ACC112 (cell line): ENCODE data around the gene TCERG1L.
"Not testable (repeated sequence)": the region's sequence is repeated elsewhere in the genome, so short reads cannot be mapped to it uniquely, and the experiment has no call there.

Experiments
- H2AFZ ChIP-seq: fragments of 200-600 bp; sonication (generic); one replicate; pipeline ENCODE4 v1.6.0; 2017; ENCODE audit warnings: antibody characterized with exemption, low read length; ENCODE audit not compliant: unreplicated experiment
- H3K27ac ChIP-seq: fragments of 200-600 bp; sonication (generic); 2 replicates; pipeline ENCODE4 v1.5.1; 2014; ENCODE audit warnings: low read depth, mild to moderate bottlenecking, antibody characterized with exemption, low read length, moderate library complexity
- H3K27me3 ChIP-seq: fragments of 200-600 bp; sonication (generic); 2 replicates; pipeline ENCODE4 v1.6.1; 2014; ENCODE audit warnings: mild to moderate bottlenecking, antibody characterized with exemption, low read length, moderate library complexity, mixed read lengths; ENCODE audit not compliant: insufficient read depth
- H3K36me3 ChIP-seq: fragments of 200-600 bp; sonication (generic); 2 replicates; pipeline ENCODE4 v1.6.1; 2016; ENCODE audit warnings: mild to moderate bottlenecking, antibody characterized with exemption, low read length, moderate library complexity, mixed read lengths; ENCODE audit not compliant: insufficient read depth
- H3K4me1 ChIP-seq: fragments of 200-600 bp; sonication (generic); one replicate; pipeline ENCODE4 v1.6.1; 2016; ENCODE audit warnings: low read length, mixed read lengths; ENCODE audit not compliant: insufficient read depth, unreplicated experiment, control insufficient read depth
- H3K4me3 ChIP-seq: fragments of 200-600 bp; sonication (generic); 2 replicates; pipeline ENCODE4 v1.5.1; 2014; ENCODE audit warnings: mild to moderate bottlenecking, low read depth, low read length
- H3K79me2 ChIP-seq: fragments of 200-600 bp; sonication (generic); one replicate; pipeline ENCODE4 v1.6.0; 2016; ENCODE audit warnings: low read length; ENCODE audit not compliant: control insufficient read depth, unreplicated experiment, insufficient read depth

TCERG1L gene

DNA sequence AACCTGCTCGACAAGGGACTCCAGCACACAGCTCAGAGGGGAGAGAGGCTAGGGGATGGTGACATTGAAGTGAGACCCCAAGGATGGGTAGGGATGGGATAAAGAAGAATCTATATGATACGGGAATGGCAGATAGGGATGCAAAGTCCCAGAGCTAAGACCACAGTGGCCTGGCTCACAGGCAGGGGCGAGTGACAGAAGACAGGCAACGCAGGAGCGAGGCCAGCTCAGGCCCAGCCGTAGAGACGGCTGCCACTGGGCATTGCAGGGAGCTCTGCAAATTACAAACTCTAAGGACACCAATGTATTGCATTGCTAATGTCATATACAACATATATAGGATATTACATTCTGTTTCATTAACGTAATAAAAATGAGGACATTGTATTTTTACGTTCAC, 131.4 kb downstream of the TCERG1L start:
- Histone ChIP-seq H3K4me3 (no peak overlapping the region), H3K79me2 (no peaks in the 10 kb centered on the region), H3K4me1 (no peaks in the 10 kb centered on the region), H3K27me3 (no peaks in the 10 kb centered on the region), H3K36me3 (no peaks in the 10 kb centered on the region), H2AFZ (no peak overlapping the region), H3K27ac (no peak overlapping the region)

DNA sequence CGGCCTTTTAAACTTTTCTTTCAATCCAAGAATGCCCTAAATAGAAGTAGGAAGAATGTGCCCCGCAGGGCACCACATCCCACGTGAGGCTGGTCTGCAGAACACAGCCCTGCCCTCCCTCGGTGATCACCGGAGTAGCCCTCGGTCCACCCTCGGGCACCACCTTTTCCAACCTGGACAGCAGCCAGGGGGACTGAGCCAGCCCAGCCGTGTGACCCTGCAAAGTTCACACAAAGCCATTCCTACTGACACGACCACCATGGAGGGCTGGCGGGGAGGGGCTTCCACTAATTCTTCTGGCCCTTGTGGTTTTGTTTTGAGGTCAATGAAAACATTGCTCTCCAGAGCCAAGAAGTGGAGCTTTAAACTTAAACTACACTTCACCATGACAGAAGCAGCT, 132.2 kb downstream of the TCERG1L start:
- Histone ChIP-seq H3K4me3 (no peak overlapping the region), H3K79me2 (no peaks in the 10 kb centered on the region), H3K27me3 (no peaks in the 10 kb centered on the region), H2AFZ (no peak overlapping the region), H3K27ac (no peak overlapping the region), H3K36me3 (no peaks in the 10 kb centered on the region), H3K4me1 (no peaks in the 10 kb centered on the region)

DNA sequence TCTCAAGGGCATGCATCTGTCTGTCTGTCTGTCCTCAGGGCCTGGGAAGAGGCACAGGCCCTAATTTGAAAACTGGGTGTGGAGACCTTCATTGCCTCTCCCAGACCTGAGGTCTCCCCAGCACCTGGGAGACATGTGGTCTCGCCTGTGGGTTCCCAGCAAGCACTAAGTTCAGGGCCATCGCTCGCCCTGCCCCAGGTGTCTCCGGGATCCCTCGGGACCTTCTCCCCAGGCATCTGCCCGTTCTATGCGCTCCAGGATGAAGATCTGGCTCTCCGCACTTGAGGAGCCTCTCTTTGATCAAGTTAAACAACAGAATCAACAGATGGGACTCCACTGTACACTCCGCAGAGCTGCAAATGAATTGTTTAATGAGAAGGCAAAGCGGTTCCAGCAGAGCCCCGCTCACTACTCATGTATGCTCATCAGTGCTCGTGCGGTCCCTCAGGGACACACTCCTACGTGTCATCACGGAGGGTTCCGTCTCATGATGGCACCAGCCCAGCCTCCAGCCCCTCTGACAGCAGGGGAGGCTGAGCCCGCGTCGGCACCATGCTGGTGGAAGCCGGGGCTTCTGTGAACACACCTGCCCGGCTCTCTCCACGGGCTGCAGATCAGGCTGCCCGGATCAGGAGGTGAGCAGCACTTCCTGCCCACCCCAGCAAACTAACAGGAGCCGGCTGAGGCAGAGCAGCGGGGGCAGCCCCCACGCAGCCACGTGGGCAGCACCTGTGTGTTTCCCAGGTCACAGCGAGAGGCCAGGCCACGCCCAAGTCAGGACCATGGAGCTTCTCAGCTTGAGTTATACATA, 132.8 kb downstream of the TCERG1L start:
- no peaks in the 10 kb centered on the region for H3K27me3 ChIP-seq
- no peaks in the 10 kb centered on the region for H3K36me3 ChIP-seq
- H3K27ac ChIP-seq, result no peak overlapping the region
- no peak overlapping the region for H3K4me3 ChIP-seq
- no peak overlapping the region for H2AFZ ChIP-seq
- no peaks in the 10 kb centered on the region for H3K4me1 ChIP-seq
- H3K79me2 ChIP-seq, result no peaks in the 10 kb centered on the region

DNA sequence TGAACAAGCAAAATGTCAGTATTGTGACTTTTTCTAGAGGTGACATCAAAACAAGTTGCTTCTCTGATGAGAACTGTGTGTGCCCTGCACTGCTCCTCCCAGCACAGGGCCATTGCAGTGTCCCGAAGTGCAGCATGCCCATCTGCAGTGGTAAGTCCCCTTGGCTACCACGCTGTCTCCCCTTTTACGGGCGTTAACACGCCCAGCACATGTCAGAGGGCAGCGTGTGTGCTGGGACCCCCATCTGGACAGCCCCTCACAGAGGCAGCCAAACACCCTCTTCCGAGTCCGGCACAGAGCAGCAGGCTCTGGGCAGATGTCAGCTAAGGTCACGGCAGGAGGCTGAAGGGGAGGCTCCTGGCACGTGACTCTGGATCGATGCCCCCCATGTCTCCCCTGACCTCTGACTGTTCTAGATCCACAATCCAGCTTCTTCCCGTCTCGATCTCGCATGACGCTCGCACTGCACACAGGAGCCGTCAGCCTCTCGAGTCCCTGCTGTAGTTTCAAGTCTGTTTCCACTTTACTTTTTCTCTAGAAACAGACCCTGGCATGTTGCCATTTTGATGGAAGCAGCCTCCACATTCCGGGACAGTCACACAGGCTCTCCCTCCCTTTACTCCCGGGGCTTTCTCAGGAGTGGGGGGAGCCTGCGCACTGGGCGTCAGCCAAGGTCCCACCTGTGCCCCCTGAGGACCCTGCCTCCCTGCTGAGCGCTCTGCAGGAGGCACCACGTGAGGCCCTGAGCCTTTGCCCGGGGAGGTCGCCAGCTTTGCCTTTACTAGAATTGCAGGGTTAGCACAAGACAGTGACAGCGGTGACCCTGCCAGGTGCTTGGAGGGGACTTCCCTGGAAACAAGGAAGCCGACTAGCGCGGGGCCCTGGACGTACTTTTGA, 133.8 kb downstream of the TCERG1L start:
- H3K4me1 ChIP-seq, result no peaks in the 10 kb centered on the region
- H3K79me2 ChIP-seq, result no peaks in the 10 kb centered on the region
- no peaks in the 10 kb centered on the region for H3K27me3 ChIP-seq
- no peak overlapping the region for H3K4me3 ChIP-seq
- H2AFZ ChIP-seq, result no peak overlapping the region
- no peaks in the 10 kb centered on the region for H3K36me3 ChIP-seq
- no peak overlapping the region for H3K27ac ChIP-seq

DNA sequence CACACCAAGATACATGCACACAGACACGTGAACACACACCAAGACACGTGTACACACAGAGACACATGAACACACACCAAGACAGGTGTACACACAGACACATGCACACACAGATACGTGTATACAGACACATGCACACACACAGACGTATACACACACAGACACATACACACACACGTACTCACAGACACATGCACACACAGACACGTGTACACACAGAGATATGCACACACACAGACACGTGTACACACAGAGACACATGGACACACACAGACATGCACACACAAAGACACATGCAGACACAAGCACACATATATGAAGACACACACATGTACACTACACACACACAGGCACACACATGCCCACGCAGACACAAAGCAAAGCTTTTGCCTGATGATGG, 134.6 kb downstream of the TCERG1L start:
- Histone ChIP-seq H3K4me3 (no peak overlapping the region), H2AFZ (no peak overlapping the region), H3K27me3 (no peaks in the 10 kb centered on the region), H3K79me2 (no peaks in the 10 kb centered on the region), H3K4me1 (no peaks in the 10 kb centered on the region), H3K27ac (no peak overlapping the region), H3K36me3 (no peaks in the 10 kb centered on the region)

DNA sequence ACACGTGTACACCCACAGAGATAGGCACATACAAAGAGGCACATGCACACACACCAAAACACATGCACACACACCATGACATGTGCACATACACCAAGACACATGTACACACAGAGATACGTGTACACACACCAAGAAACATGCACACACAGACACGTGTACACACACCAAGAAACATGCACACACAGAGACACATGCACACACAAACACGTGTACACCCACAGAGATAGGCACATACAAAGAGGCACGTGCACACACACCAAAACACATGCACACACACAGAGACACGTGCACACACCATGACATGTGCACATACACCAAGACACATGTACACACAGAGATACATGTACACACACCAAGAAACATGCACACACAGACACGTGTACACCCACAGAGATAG, 135.2 kb downstream of the TCERG1L start:
- H3K36me3 ChIP-seq, H3K27ac ChIP-seq, H3K4me1 ChIP-seq, H2AFZ ChIP-seq, H3K79me2 ChIP-seq, H3K27me3 ChIP-seq, H3K4me3 ChIP-seq: not testable (repeated sequence)

DNA sequence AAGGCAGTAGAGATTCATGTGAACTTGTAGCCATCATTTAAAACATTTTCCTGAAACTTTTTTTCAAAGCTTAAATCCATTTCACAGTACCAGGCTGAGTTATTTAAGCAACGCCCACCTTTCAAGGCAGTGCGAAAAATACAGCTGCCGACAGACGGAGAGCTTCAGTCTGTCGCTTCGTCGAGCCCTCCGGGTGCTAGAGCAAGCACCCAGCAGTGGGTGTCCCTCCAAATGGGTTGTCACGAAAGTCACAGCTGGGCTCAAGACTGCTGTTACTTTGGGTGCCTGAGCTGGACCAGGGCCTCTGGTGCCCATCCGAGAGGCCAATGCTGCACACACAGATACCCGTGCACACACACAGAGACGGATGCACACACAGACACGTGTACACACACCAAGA, 135.6 kb downstream of the TCERG1L start:
- H3K4me1 ChIP-seq, result no peaks in the 10 kb centered on the region
- H3K27me3 ChIP-seq, result no peaks in the 10 kb centered on the region
- H3K27ac ChIP-seq, result no peak overlapping the region
- no peak overlapping the region for H2AFZ ChIP-seq
- no peaks in the 10 kb centered on the region for H3K79me2 ChIP-seq
- no peak overlapping the region for H3K4me3 ChIP-seq
- no peaks in the 10 kb centered on the region for H3K36me3 ChIP-seq

DNA sequence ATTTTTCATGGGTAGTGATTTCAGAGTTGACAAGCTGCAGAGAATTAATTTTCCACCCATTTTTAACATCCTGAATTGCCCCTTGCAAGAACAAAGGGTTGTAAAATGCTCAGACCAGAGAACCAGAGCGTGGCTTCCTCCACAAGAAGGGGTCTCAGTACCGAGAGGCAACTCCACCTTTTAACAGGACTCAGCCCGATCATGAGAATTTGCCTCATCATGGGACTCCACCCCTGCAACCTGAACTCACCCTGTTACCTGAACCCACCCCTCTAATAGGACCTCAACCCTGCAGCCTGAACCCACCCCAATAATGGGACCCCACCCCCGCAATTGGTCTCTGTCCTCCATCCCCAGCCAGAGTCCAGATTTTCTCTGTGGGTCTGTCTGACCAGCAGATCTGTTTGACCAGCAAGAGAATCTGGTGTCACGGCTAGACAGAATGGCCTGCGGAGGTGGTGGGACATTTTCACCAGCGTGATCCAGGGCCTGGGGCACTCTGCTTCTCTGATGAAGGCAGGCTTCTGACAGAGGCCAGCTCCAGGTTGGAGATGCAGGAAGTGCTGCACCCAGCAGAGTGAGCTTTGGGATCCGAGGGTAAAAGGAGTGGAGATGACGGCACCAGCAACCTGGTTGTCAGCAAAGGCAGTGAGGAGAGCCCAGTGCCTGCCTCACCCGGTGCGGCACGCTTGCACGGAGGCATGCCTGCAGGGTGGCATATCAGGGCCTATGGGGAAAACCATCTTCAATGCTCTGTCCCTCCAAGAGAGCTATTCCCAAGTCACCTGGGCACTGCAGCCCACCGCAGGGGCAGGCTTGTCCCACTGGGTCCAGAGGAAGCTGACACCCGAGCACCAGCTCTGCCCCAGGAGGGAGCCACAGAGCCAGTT, 136.6 kb downstream of the TCERG1L start:
- Histone ChIP-seq H3K36me3 (no peaks in the 10 kb centered on the region), H3K27me3 (no peaks in the 10 kb centered on the region), H3K4me1 (no peaks in the 10 kb centered on the region), H3K4me3 (no peak overlapping the region), H3K79me2 (no peaks in the 10 kb centered on the region), H2AFZ (no peak overlapping the region), H3K27ac (no peak overlapping the region)

DNA sequence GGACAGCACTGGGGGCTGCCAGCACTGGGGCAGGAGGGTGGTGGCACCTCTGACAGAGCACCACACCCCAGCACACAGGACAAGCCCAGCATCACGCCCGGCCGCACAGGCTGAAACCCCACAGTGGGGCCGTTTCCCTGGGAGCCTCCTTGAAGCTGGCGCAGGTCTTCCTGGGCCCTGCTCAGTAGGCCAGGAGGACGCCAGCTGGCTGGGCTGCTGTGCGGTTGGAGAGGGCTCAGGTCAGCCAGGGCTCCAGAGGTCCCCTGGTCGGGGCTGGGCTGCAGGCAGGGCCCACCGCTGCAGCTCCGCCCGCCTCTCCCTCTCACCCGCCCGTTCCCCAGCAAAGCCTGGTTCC, 137.3 kb downstream of the TCERG1L start:
- Histone ChIP-seq H3K27me3 (no peaks in the 10 kb centered on the region), H2AFZ (no peak overlapping the region), H3K4me3 (no peak overlapping the region), H3K36me3 (no peaks in the 10 kb centered on the region), H3K79me2 (no peaks in the 10 kb centered on the region), H3K27ac (no peak overlapping the region), H3K4me1 (no peaks in the 10 kb centered on the region)

DNA sequence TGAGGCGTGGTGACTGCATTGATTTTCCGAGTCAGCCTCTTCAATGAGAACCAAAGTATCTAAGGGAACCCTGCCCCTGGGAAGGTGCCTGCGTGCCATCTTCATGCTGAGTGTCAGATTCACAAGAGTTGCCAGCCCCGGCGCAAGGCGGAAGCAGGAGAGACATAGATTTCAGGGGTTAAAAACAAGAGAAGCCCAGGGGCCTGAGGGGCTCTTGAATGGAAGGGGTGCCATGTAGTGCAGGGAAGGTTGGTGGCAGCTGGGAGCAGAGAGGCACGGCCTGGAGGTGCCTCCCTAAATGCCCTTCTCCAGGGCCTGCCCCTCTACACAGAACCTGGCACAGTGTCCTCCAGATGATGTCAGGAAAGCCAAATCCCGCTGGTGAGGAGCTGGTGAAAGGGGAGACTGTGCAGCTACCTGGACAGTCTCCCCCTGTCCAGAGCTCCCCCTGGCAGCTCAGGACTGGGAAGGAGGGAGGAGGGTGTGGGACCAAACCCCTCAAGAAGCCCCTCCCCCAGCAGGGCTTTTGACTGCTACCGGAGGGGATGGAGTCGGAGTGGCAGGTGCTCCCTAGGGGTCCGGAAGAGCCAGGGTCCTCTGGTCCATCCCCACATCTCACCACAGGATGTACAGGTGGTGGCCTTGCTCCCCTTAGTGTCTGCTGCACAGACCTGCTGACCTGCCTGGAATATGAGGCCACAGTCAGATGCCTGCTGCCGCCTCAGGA, 137.9 kb downstream of the TCERG1L start:
- no peaks in the 10 kb centered on the region for H3K4me1 ChIP-seq
- H3K27me3 ChIP-seq, result no peaks in the 10 kb centered on the region
- no peak overlapping the region for H3K27ac ChIP-seq
- no peak overlapping the region for H2AFZ ChIP-seq
- H3K4me3 ChIP-seq, result no peak overlapping the region
- H3K79me2 ChIP-seq, result no peaks in the 10 kb centered on the region
- H3K36me3 ChIP-seq, result no peaks in the 10 kb centered on the region
